NT2/D1 (cell line): ENCODE measurements around the gene TRAF2.

ENCODE experiments used
- SUZ12 ChIP-seq: IDR thresholded peaks from 2 replicates; pipeline ENCODE4 v1.6.1; 2011; ENCODE audit not compliant: insufficient read length, insufficient read depth; ENCODE audit errors: extremely low read depth
- YY1 ChIP-seq: IDR thresholded peaks from 2 replicates; pipeline ENCODE4 v1.6.1; 2011; ENCODE audit not compliant: insufficient read length, insufficient read depth
- ZNF274 ChIP-seq: IDR thresholded peaks from 2 replicates; pipeline ENCODE4 v1.6.1; 2011; ENCODE audit warnings: mild to moderate bottlenecking, low read depth, low read length

GRCh38 chr9:136969774-136970173 is 83.5 kb downstream of the TRAF2 start:
- TF ChIP-seq YY1 (no peak), SUZ12 (no peak), ZNF274 (no peak)
